GM19238 (cell line): ENCODE measurements around the gene SCD5.

ENCODE experiments used
- DNase-seq: peaks from one replicate; pipeline ENCODE4 v3.0.0; 2011; ENCODE audit warnings: low spot score; ENCODE audit not compliant: insufficient read length

SCD5 gene

DNA sequence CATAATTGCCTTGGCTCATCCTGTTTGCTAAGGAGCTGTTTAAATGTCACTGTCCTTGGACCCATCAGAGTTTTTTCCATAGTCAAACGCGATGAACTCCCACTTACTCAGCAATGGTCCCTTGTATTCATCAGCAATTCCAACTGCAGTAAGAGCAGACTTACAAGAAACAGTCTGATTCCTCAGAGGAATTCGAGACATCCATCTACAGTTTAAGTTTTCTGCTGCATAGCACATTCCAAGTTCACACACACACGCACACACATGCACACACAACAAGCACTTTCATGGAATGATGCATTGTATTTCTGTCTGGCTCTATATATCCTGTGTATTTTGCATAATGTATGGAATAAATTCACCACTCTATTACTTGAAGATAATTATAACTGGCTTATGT lies 204.1 kb downstream of the SCD5 start:
- DNase-seq, result no peak

GRCh38 chr4:82593411-82593810 lies 205.2 kb downstream of the SCD5 start:
- no peak for DNase-seq

- DNase-seq, result no peak
Observed at GRCh38 chr4:82592639-82593038, 206.0 kb downstream of the SCD5 start.

GRCh38 chr4:82591592-82591991 lies 207.0 kb downstream of the SCD5 start:
- DNase-seq, result no peak

DNA sequence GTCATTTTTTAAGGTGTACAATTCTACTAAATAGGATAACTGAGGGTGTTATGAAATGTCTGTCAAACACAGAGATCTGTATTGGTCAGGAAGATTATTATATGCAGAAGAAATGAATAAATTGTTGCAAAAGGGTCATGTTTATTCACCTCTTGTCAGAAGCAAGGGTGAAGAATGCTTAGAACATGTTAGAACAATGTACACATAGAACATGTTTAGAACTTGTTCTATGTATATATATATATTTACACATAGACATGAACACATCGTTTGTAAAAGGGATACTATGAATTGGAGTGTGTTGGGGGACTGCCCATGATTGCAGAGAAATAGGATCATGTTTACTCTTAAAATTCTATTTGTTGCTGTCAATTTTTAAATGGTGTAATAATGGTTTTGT lies 208.8 kb downstream of the SCD5 start:
- no peak for DNase-seq

DNA sequence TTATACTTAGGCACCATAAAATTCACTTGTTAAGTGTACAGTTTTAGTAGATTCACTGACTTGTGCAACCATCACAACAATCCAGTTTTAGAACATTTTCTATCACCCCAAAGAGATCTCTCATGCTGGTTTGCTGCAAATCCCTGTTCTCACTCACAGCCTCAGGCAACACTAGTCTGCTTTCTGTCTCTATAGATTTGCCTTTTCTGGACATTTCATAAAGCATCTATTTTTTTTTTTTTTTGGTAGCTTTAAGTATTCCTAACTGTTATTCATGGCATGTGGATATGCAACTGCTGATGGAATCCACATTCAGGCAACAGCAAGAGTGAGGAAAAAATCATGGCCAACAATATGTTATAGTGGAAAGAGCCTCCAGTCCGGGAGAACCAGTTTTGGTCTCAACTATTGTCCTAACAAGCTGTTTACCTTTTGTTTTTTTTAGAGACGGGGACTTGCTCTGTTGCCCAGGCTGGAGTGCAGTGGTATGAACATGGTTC lies 209.8 kb downstream of the SCD5 start:
- no peak for DNase-seq

DNA sequence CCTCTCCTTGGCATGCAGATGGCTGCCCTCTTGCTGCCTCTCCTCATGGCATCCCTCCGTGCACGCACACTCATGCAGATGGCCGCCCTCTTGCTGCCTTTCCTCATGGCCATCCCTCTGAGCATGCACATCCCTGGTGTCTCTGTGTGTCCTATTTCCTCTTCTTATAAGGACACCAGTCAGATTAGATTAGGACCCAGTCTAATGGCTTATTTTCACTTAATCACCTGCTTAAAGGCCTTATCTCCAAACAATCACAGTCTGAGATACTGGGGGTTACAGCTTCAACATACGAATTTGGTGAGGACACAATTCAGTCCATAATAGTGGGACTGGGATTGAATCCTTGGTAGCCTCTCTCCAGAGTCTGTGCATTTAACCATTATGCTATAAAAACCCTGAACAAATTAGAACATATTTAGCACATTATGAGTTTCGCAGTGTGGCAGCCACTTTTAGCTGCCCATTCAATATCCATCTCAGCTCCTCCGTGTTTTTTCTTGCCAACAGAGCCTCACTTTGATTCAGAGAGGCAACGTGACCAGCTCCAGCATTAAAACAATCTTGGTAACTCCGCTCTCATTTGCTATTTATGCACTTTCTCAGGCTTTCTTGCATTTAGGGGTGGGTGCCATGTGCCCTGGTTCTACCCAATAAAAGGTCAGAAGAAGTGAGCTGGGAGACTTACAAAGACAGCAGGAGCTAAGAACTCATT lies 210.6 kb downstream of the SCD5 start:
- DNase-seq, result no peak

DNA sequence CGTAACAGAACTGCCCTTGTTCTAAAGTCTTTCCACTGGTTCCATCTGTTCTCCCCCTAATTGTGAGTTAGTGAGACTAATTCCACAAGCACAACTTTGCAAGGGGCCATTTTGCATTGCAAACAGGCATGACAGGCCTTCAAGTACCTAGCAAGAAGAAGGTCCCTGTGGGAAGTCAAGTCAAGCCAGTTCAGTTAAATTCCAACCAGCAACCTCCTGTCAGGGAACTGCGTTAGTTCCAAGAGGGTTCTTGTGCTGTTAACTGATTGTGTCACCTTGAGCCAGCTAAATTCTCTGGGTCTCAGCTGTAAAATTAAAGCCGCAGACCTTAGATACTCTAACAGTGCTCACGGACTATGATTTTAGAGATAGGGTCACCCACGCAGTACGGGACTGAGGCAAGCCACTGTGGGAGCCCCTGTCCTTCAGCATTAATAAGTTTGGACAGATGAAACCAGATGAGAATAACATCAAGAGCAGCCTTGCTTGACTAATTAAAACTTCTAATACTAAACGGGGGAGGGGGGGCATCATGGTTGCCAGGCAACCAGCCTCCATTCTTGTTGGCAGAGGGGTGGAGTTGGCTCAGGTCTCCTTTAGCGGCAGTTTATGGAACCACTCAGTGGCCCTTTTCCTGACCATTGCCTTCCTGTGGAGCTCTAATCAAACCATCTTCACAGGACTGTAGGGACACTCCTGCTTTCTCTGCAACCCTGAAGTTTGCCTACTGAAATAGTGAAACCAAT lies 212.7 kb downstream of the SCD5 start:
- DNase-seq, result no peak

DNA sequence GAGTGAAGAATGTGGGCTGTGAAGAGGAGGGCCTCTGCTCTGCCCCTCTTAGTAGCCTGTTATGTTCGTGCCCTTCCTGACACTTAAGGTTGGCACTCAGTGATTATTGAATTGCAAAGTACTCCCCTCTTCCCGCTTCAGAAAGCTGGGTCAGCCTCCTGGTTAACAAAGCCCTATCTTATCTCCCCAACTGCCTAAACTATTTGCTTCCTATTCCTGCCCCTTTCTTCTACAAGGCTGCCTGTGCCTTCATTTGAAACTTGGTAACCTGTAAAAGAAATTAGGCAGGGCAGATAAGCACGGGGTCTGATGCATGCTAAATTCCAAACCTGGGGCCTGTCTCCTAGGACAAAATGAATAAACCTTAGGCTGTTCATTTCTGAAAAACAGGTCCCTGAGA lies 213.7 kb downstream of the SCD5 start:
- no peak for DNase-seq

GRCh38 chr4:82583897-82584587 lies 214.6 kb downstream of the SCD5 start:
- DNase-seq, result no peak

- no peak for DNase-seq
Observed at GRCh38 chr4:82579932-82580331, 218.7 kb downstream of the SCD5 start.
